ENCODE measurements around the gene SARDH. TPM values are rescaled to one million over a fixed set of nuclear protein-coding genes. Genes with fewer than 3 reads are reported as not detected.
"Not testable (repeated sequence)": the region's sequence is repeated elsewhere in the genome, so short reads cannot be mapped to it uniquely, and the experiment has no call there.

SARDH gene
- total RNA-seq, 1 donor from 2014 or later: 5.7 TPM

GRCh38 chr9:133744528-133744927 is 6.4 kb upstream of the SARDH start:
- not testable (repeated sequence) for H3K36me3 ChIP-seq (ENCODE audit: control insufficient read depth in 3 of 3, insufficient read depth in 3 of 3, low read length in 3 of 3); H3K27ac ChIP-seq (ENCODE audit: low read depth, low read length); H3K4me3 ChIP-seq (ENCODE audit: low read length in 3 of 3); H3K27me3 ChIP-seq (ENCODE audit: control insufficient read depth in 3 of 3, insufficient read depth in 3 of 3, low read length in 3 of 3); H3K4me1 ChIP-seq (ENCODE audit: control insufficient read depth in 3 of 3, insufficient read depth in 3 of 3, low read length in 3 of 3); H3K9me3 ChIP-seq (ENCODE audit: control insufficient read depth in 3 of 3, low read length in 3 of 3); H3K9ac ChIP-seq (ENCODE audit: low read depth in 1 of 3, low read length in 3 of 3)

DNA sequence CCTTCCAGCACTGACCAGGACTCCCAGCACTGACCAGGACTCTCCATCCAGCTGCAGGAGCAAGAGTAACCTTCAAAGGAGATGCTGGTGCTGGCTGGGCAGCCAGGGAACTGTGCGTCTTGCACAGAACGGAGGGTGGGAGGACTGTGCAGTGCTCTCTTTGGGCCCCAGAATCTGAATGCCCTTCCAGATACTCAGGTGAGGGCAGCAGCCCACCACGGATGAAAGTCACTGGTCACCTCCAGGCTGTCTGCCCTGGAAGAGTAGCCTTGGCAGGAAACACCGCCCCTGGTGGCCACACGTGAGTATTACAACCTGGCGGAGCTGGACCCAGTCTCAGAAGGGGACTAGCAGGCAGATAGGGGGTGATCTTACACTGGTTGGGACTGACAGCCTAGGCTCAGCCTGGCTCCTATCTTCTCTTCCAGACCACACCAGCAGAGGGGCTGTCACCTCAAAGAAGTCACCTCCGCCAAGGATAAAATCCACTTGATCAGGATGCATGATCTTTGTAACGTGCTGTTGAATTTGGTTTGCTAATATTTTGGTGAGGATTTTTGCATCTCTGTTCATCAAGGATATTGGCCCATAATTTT is 4.8 kb upstream of the SARDH start:
- Histone ChIP-seq H3K9me3 (ENCODE audit: control insufficient read depth in 3 of 3, low read length in 3 of 3) (no peaks in the 10 kb centered on the region), H3K4me3 (ENCODE audit: low read length in 3 of 3) (no peak overlapping the region), H3K4me1 (ENCODE audit: control insufficient read depth in 3 of 3, insufficient read depth in 3 of 3, low read length in 3 of 3) (peaks cover 0 to 6% (median 6%) of the 10 kb centered on the region in 3 donors), H3K9ac (ENCODE audit: low read depth in 1 of 3, low read length in 3 of 3) (no peak overlapping the region), H3K27me3 (ENCODE audit: control insufficient read depth in 3 of 3, insufficient read depth in 3 of 3, low read length in 3 of 3) (peaks cover 0 to 4% (median 3%) of the 10 kb centered on the region in 3 donors), H3K27ac (ENCODE audit: low read depth, low read length) (no peak overlapping the region), H3K36me3 (ENCODE audit: control insufficient read depth in 3 of 3, insufficient read depth in 3 of 3, low read length in 3 of 3) (no peaks in the 10 kb centered on the region)

DNA sequence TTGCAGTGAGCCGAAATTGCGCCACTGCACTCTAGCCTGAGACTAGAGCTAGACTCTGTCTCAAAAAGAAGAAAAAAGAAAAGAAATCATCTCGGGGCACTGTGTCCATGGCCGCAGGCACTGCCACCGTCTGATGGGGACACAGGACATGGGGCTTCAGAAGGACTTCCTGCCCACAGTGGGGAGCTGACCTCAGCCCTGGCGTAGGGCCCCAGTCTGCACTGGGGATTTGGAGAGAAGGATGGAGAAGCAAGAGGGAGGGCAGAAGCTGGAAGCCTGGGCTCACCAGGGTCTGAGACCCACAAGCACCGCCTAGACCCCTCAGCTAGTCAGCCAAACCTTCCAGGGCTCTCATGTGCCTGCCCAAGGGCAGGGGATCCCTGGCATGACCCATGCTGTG is 4.1 kb upstream of the SARDH start:
- no peak overlapping the region for H3K27ac ChIP-seq (ENCODE audit: low read depth, low read length)
- H3K4me3 ChIP-seq (ENCODE audit: low read length in 3 of 3): no peak overlapping the region
- H3K9ac ChIP-seq (ENCODE audit: low read depth in 1 of 3, low read length in 3 of 3): no peak overlapping the region
- no peaks in the 10 kb centered on the region for H3K36me3 ChIP-seq (ENCODE audit: control insufficient read depth in 3 of 3, insufficient read depth in 3 of 3, low read length in 3 of 3)
- H3K9me3 ChIP-seq (ENCODE audit: control insufficient read depth in 3 of 3, low read length in 3 of 3): no peaks in the 10 kb centered on the region
- H3K4me1 ChIP-seq (ENCODE audit: control insufficient read depth in 3 of 3, insufficient read depth in 3 of 3, low read length in 3 of 3): peaks cover 6 to 13% (median 12%) of the 10 kb centered on the region in 3 donors
- peaks cover 0 to 2% (median under 1%) of the 10 kb centered on the region in 3 donors for H3K27me3 ChIP-seq (ENCODE audit: control insufficient read depth in 3 of 3, insufficient read depth in 3 of 3, low read length in 3 of 3)

GRCh38 chr9:133741716-133742115 is 3.6 kb upstream of the SARDH start:
- Histone ChIP-seq H3K36me3 (ENCODE audit: control insufficient read depth in 3 of 3, insufficient read depth in 3 of 3, low read length in 3 of 3) (no peaks in the 10 kb centered on the region), H3K4me1 (ENCODE audit: control insufficient read depth in 3 of 3, insufficient read depth in 3 of 3, low read length in 3 of 3) (peaks cover 11 to 18% (median 18%) of the 10 kb centered on the region in 3 donors), H3K9ac (ENCODE audit: low read depth in 1 of 3, low read length in 3 of 3) (no peak overlapping the region), H3K27ac (ENCODE audit: low read depth, low read length) (no peak overlapping the region), H3K9me3 (ENCODE audit: control insufficient read depth in 3 of 3, low read length in 3 of 3) (no peaks in the 10 kb centered on the region), H3K27me3 (ENCODE audit: control insufficient read depth in 3 of 3, insufficient read depth in 3 of 3, low read length in 3 of 3) (peaks cover 0 to 4% (median 0%) of the 10 kb centered on the region in 3 donors), H3K4me3 (ENCODE audit: low read length in 3 of 3) (no peak overlapping the region)

DNA sequence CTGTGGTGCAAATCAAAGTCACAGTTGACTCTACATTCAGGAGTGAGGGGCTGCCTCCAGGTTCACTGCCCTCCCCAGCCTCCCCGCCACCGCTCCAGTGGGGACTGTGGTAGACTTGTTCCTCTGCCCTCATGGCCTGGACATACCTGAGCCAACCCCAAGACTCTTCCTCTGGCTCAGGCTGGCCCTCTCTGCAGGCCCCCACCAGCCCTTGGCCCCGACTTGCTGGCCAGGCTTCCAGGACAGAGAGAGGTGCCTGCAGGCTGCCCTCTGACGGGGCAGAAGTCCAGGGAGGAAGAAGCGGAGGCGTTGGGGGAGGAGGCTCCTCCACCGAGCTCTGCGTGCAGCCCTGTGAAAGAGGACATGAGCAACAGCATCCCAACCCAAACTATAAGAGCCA is 2.8 kb upstream of the SARDH start:
- Histone ChIP-seq H3K27me3 (ENCODE audit: control insufficient read depth in 3 of 3, insufficient read depth in 3 of 3, low read length in 3 of 3) (peaks cover 0 to 5% (median 0%) of the 10 kb centered on the region in 3 donors), H3K9ac (ENCODE audit: low read depth in 1 of 3, low read length in 3 of 3) (no peak overlapping the region), H3K9me3 (ENCODE audit: control insufficient read depth in 3 of 3, low read length in 3 of 3) (no peaks in the 10 kb centered on the region), H3K27ac (ENCODE audit: low read depth, low read length) (no peak overlapping the region), H3K36me3 (ENCODE audit: control insufficient read depth in 3 of 3, insufficient read depth in 3 of 3, low read length in 3 of 3) (no peaks in the 10 kb centered on the region), H3K4me1 (ENCODE audit: control insufficient read depth in 3 of 3, insufficient read depth in 3 of 3, low read length in 3 of 3) (peaks cover 11 to 19% (median 18%) of the 10 kb centered on the region in 3 donors), H3K4me3 (ENCODE audit: low read length in 3 of 3) (no peak overlapping the region)

DNA sequence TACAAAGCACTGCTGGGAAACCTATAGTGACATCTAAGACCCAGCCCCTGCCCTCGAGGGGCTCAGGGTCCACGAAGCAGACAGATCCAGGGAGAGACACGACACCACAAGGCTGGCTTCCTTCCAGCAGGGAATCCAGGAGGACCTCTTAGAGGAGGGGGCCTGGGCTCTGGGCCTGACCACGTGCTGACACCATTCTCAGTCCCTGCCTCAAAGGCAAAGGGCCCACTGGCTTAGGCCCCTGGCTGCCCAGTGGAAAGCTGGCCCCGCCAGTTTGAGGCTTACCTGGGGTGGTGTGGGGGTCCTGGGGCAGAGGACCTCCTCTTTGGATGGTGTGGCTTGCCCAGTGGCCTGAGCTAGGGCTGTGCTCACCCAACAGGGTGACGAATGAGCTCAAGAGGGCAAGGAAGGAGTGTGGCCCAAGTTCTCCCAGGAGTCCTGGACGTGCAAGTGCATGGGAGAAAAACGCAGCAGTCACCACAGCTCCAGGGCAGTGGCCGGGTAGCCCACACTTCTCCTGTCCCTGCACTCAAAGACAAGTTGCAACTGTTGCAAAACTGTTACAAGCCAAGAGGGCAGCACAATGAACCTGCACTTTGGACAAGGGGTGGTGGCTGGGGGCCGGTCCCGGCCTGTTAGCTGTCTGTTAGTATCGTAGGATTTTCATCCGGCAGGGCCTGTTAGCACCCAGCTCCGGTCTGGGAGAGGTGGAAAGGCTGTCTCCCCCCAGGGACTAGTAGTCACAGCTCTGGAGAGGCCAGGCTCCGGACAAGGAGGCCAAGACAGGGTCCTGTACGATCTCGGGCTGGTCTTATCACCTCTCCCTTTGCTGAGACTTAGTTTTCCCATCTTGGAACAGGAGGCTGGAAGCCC is 1.5 kb upstream of the SARDH start:
- Histone ChIP-seq H3K27me3 (ENCODE audit: control insufficient read depth in 3 of 3, insufficient read depth in 3 of 3, low read length in 3 of 3) (peaks cover 4 to 5% (median 4%) of the 10 kb centered on the region in 3 donors), H3K4me3 (ENCODE audit: low read length in 3 of 3) (no peak overlapping the region), H3K36me3 (ENCODE audit: control insufficient read depth in 3 of 3, insufficient read depth in 3 of 3, low read length in 3 of 3) (no peaks in the 10 kb centered on the region), H3K9ac (ENCODE audit: low read depth in 1 of 3, low read length in 3 of 3) (no peak overlapping the region), H3K4me1 (ENCODE audit: control insufficient read depth in 3 of 3, insufficient read depth in 3 of 3, low read length in 3 of 3) (peaks cover 11 to 19% (median 18%) of the 10 kb centered on the region in 3 donors), H3K27ac (ENCODE audit: low read depth, low read length) (no peak overlapping the region), H3K9me3 (ENCODE audit: control insufficient read depth in 3 of 3, low read length in 3 of 3) (no peaks in the 10 kb centered on the region)

GRCh38 chr9:133738640-133739225 is 581 bp upstream of the SARDH start:
- Histone ChIP-seq H3K27ac (ENCODE audit: low read depth, low read length) (no peak overlapping the region), H3K4me1 (ENCODE audit: control insufficient read depth in 3 of 3, insufficient read depth in 3 of 3, low read length in 3 of 3) (peaks cover 11 to 19% (median 18%) of the 10 kb centered on the region in 3 donors), H3K4me3 (ENCODE audit: low read length in 3 of 3) (no peak overlapping the region), H3K27me3 (ENCODE audit: control insufficient read depth in 3 of 3, insufficient read depth in 3 of 3, low read length in 3 of 3) (peaks cover 5 to 7% (median 5%) of the 10 kb centered on the region in 3 donors), H3K9me3 (ENCODE audit: control insufficient read depth in 3 of 3, low read length in 3 of 3) (no peaks in the 10 kb centered on the region), H3K36me3 (ENCODE audit: control insufficient read depth in 3 of 3, insufficient read depth in 3 of 3, low read length in 3 of 3) (no peaks in the 10 kb centered on the region), H3K9ac (ENCODE audit: low read depth in 1 of 3, low read length in 3 of 3) (no peak overlapping the region)

DNA sequence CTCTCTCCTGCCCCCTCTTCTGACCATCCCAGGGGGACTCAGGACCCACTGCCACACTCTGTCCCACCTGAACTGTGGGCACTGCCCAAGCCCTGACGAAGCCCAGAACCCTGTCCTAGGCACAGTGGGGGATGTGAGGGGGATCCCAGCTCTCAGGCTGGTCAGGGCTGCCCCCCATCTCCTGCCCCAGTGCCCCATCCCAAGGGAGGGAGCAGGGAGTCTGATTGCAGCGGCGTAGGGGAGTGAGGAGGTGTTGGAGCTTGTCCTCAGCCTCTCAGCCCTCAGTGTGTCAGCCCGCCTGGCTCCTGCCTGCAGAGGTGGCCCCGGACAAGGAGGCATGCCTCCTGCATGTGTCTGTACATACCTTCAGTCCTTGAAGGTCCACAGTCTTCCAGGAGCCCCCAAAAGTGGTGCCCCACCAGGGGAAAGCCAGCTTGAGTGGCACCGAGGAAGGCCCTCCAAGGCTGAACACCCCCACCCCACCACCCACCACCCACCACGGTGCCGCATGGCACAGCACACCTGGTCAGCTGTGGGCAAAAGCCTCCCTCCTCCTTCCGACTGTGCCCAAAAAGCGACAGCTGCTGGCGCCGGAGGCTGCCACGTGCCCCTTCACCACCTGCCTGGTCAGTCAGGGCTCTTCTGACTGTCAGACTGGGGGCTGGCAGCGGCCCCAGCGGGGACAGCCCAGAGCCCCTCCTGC is 930 bp downstream of the SARDH start:
- Histone ChIP-seq H3K4me1 (ENCODE audit: control insufficient read depth in 3 of 3, insufficient read depth in 3 of 3, low read length in 3 of 3) (peaks cover 11 to 19% (median 18%) of the 10 kb centered on the region in 3 donors), H3K27ac (ENCODE audit: low read depth, low read length) (no peak overlapping the region), H3K4me3 (ENCODE audit: low read length in 3 of 3) (peak overlapping the region in 2 of 3 donors; percentile 43 to 45), H3K36me3 (ENCODE audit: control insufficient read depth in 3 of 3, insufficient read depth in 3 of 3, low read length in 3 of 3) (no peaks in the 10 kb centered on the region), H3K9ac (ENCODE audit: low read depth in 1 of 3, low read length in 3 of 3) (peak overlapping the region in 1 of 3 donors; percentile 40), H3K9me3 (ENCODE audit: control insufficient read depth in 3 of 3, low read length in 3 of 3) (no peaks in the 10 kb centered on the region), H3K27me3 (ENCODE audit: control insufficient read depth in 3 of 3, insufficient read depth in 3 of 3, low read length in 3 of 3) (peaks cover 5 to 7% (median 5%) of the 10 kb centered on the region in 3 donors)

DNA sequence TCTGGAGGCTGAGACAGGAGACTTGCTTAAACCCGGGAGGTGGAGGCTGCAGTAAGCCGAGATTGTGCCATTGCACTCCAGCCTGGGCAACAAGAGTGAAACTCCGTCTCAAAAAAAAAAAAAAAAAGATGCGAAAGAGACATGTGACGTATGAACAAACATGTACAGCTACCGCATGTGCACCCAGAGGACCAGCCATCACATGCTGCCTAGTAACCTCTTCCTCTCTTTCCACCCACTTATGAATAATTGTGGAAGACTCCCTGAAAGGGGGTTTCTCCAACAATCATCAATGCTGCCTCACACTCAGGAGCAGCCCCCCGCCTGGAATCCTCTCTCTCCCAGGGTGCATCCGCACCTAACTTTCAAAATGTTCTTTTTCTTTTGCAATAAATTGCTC is 2.2 kb downstream of the SARDH start:
- peaks cover 5 to 7% (median 5%) of the 10 kb centered on the region in 3 donors for H3K27me3 ChIP-seq (ENCODE audit: control insufficient read depth in 3 of 3, insufficient read depth in 3 of 3, low read length in 3 of 3)
- no peak overlapping the region for H3K27ac ChIP-seq (ENCODE audit: low read depth, low read length)
- no peaks in the 10 kb centered on the region for H3K9me3 ChIP-seq (ENCODE audit: control insufficient read depth in 3 of 3, low read length in 3 of 3)
- H3K36me3 ChIP-seq (ENCODE audit: control insufficient read depth in 3 of 3, insufficient read depth in 3 of 3, low read length in 3 of 3): no peaks in the 10 kb centered on the region
- no peak overlapping the region for H3K9ac ChIP-seq (ENCODE audit: low read depth in 1 of 3, low read length in 3 of 3)
- H3K4me1 ChIP-seq (ENCODE audit: control insufficient read depth in 3 of 3, insufficient read depth in 3 of 3, low read length in 3 of 3): peaks cover 11 to 19% (median 18%) of the 10 kb centered on the region in 3 donors
- no peak overlapping the region for H3K4me3 ChIP-seq (ENCODE audit: low read length in 3 of 3)
